ENCODE data around the gene SLC2A3. TPM values are rescaled to one million over a fixed set of nuclear protein-coding genes. Genes with fewer than 3 reads are reported as not detected.
A peak's percentile ranks its signal among the peaks of the same experiment; 100 is the strongest.
"Not testable (repeated sequence)": the region's sequence is repeated elsewhere in the genome, so short reads cannot be mapped to it uniquely, and the experiment has no call there.

SLC2A3 gene
- total RNA-seq, 1 experiment from 2014 or later, result 73.6 TPM

- no peak for DNase-seq (ENCODE audit: low read depth, low spot score)
- in situ Hi-C loops (cut with HindIII; ENCODE audit: low pct_unique_long_range_greater_than_20kb, low sequenced_read_pairs), result no loop called here
These were observed 23.3 kb upstream of the SLC2A3 start for GRCh38 chr12:7959278-7959677.

- in situ Hi-C loops (cut with HindIII; ENCODE audit: low pct_unique_long_range_greater_than_20kb, low sequenced_read_pairs); DNase-seq (ENCODE audit: low read depth, low spot score): not testable (repeated sequence)
These were observed 18.9 kb upstream of the SLC2A3 start for GRCh38 chr12:7954877-7955276.

GRCh38 chr12:7954418-7954817 is 18.4 kb upstream of the SLC2A3 start:
- DNase-seq (ENCODE audit: low read depth, low spot score); in situ Hi-C loops (cut with HindIII; ENCODE audit: low pct_unique_long_range_greater_than_20kb, low sequenced_read_pairs): not testable (repeated sequence)

GRCh38 chr12:7953912-7954311 is 17.9 kb upstream of the SLC2A3 start:
- in situ Hi-C loops (cut with HindIII; ENCODE audit: low pct_unique_long_range_greater_than_20kb, low sequenced_read_pairs); DNase-seq (ENCODE audit: low read depth, low spot score): not testable (repeated sequence)

- in situ Hi-C loops (cut with HindIII; ENCODE audit: low pct_unique_long_range_greater_than_20kb, low sequenced_read_pairs), result no loop called here
- DNase-seq (ENCODE audit: low read depth, low spot score), result no peak
These were observed 15.7 kb upstream of the SLC2A3 start for GRCh38 chr12:7951671-7952070.

- in situ Hi-C loops (cut with HindIII; ENCODE audit: low pct_unique_long_range_greater_than_20kb, low sequenced_read_pairs); DNase-seq (ENCODE audit: low read depth, low spot score): not testable (repeated sequence)
These were observed 14.4 kb upstream of the SLC2A3 start for GRCh38 chr12:7950230-7950943.

- in situ Hi-C loops (cut with HindIII; ENCODE audit: low pct_unique_long_range_greater_than_20kb, low sequenced_read_pairs), result no loop called here
- DNase-seq (ENCODE audit: low read depth, low spot score), result no peak
These were observed 12.7 kb upstream of the SLC2A3 start for GRCh38 chr12:7948589-7949260.

- DNase-seq (ENCODE audit: low read depth, low spot score), result no peak
These were observed 11.0 kb upstream of the SLC2A3 start for GRCh38 chr12:7947011-7947410.

GRCh38 chr12:7944760-7945159 is 8.8 kb upstream of the SLC2A3 start:
- in situ Hi-C loops (cut with HindIII; ENCODE audit: low pct_unique_long_range_greater_than_20kb, low sequenced_read_pairs); DNase-seq (ENCODE audit: low read depth, low spot score): not testable (repeated sequence)

More at GRCh38 chr12:7947011-7947410, 11.0 kb upstream of the SLC2A3 start:
- in situ Hi-C loops (cut with HindIII; ENCODE audit: low pct_unique_long_range_greater_than_20kb, low sequenced_read_pairs), result no loop called here

- DNase-seq (ENCODE audit: low read depth, low spot score), result no peak
These were observed 4.9 kb upstream of the SLC2A3 start for GRCh38 chr12:7940906-7941305.

GRCh38 chr12:7937833-7938506 is 2.0 kb upstream of the SLC2A3 start:
- in situ Hi-C loops (cut with HindIII; ENCODE audit: low pct_unique_long_range_greater_than_20kb, low sequenced_read_pairs), result no loop called here
- DNase-seq (ENCODE audit: low read depth, low spot score), result peak; percentile 62

More at GRCh38 chr12:7940906-7941305, 4.9 kb upstream of the SLC2A3 start:
- in situ Hi-C loops (cut with HindIII; ENCODE audit: low pct_unique_long_range_greater_than_20kb, low sequenced_read_pairs), result no loop called here

GRCh38 chr12:7934889-7935492 is 996 bp downstream of the SLC2A3 start:
- DNase-seq (ENCODE audit: low read depth, low spot score), result no peak
- in situ Hi-C loops (cut with HindIII; ENCODE audit: low pct_unique_long_range_greater_than_20kb, low sequenced_read_pairs), result no loop called here

GRCh38 chr12:7934091-7934888 is 1.7 kb downstream of the SLC2A3 start:
- no peak for DNase-seq (ENCODE audit: low read depth, low spot score)
- in situ Hi-C loops (cut with HindIII; ENCODE audit: low pct_unique_long_range_greater_than_20kb, low sequenced_read_pairs), result no loop called here

GRCh38 chr12:7933255-7933726 is 2.7 kb downstream of the SLC2A3 start:
- in situ Hi-C loops (cut with HindIII; ENCODE audit: low pct_unique_long_range_greater_than_20kb, low sequenced_read_pairs), result no loop called here
- peak; percentile 96 for DNase-seq (ENCODE audit: low read depth, low spot score)

- DNase-seq (ENCODE audit: low read depth, low spot score); in situ Hi-C loops (cut with HindIII; ENCODE audit: low pct_unique_long_range_greater_than_20kb, low sequenced_read_pairs): not testable (repeated sequence)
These were observed 3.3 kb downstream of the SLC2A3 start for GRCh38 chr12:7932599-7933240.

- no peak for DNase-seq (ENCODE audit: low read depth, low spot score)
- in situ Hi-C loops (cut with HindIII; ENCODE audit: low pct_unique_long_range_greater_than_20kb, low sequenced_read_pairs), result no loop called here
These were observed 6.7 kb downstream of the SLC2A3 start for GRCh38 chr12:7929083-7929792.
